Measurements from ENCODE around the gene STAM. TPM values are rescaled to one million over a fixed set of nuclear protein-coding genes. Genes with fewer than 3 reads are reported as not detected.

Gene STAM
- total RNA-seq, 4 donors from 2014 or later = 15.6 to 18.8 (median 17.4) TPM

GRCh38 chr10:17644485-17644943 lies 563 bp downstream of the STAM start:
- Histone ChIP-seq H3K36me3 (no peaks in the 10 kb centered on the region), H3K4me1 (peaks cover 35 to 61% (median 57%) of the 10 kb centered on the region in 4 donors), H3K4me3 (peak overlapping the region; percentile 67 to 97 (median 82)), H3K27ac (replicated peaks in 1 of 4) (peak overlapping the region; percentile 90 to 98 (median 96)), H3K27me3 (no peaks in the 10 kb centered on the region), H3K9me3 (peaks cover 0 to 5% (median 0%) of the 10 kb centered on the region in 4 donors)
- DNase-seq (ENCODE audit: extremely low spot score) = no peak
- TF ChIP-seq CTCF (IDR thresholded peaks at IDR 0.05) = no peak
- TF ChIP-seq POLR2AphosphoS5 (IDR thresholded peaks at IDR 0.05) = no peak
- no peak for TF ChIP-seq EP300 (IDR thresholded peaks at IDR 0.05)
- TF ChIP-seq POLR2A (IDR thresholded peaks at IDR 0.05; ENCODE audit: low read depth) = no peak
- WGBS = 1% methylated on average over 9 of the region's 9 CpGs
- intact Hi-C loops (cut with DNase I) = loop anchor here (2.0 to 5.0 kb wide), 2 partner anchors 28 to 37 kb away; partner anchors contain the start of gene HACD1

- WGBS = 70% methylated on average over 6 of the region's 6 CpGs
- Histone ChIP-seq H3K27ac (replicated peaks in 1 of 4) (peak overlapping the region; percentile 90 to 98 (median 96)), H3K36me3 (no peaks in the 10 kb centered on the region), H3K9me3 (no peaks in the 10 kb centered on the region), H3K27me3 (no peaks in the 10 kb centered on the region), H3K4me1 (peaks cover 43 to 68% (median 66%) of the 10 kb centered on the region in 4 donors), H3K4me3 (peak overlapping the region; percentile 67 to 97 (median 82))
- TF ChIP-seq CTCF (IDR thresholded peaks at IDR 0.05) (no peak), EP300 (IDR thresholded peaks at IDR 0.05) (no peak), POLR2A (IDR thresholded peaks at IDR 0.05; ENCODE audit: low read depth) (no peak), POLR2AphosphoS5 (IDR thresholded peaks at IDR 0.05) (no peak)
- no peak for DNase-seq (ENCODE audit: extremely low spot score)
- intact Hi-C loops (cut with DNase I) = loop anchor here (2.0 kb wide), 1 partner anchor 29 kb away; the partner anchor contains the start of gene HACD1
Observed at GRCh38 chr10:17645621-17646345, 1.8 kb downstream of the STAM start.

- 60% methylated on average over 3 of the region's 3 CpGs for WGBS
- no peak for DNase-seq (ENCODE audit: extremely low spot score)
- H3K4me3 ChIP-seq = no peak overlapping the region
Observed at GRCh38 chr10:17647326-17647725, 3.4 kb downstream of the STAM start.

GRCh38 chr10:17648243-17649035 lies 4.5 kb downstream of the STAM start:
- Histone ChIP-seq H3K27me3 (no peaks in the 10 kb centered on the region), H3K9me3 (no peaks in the 10 kb centered on the region), H3K27ac (replicated peaks in 1 of 4) (no peak overlapping the region), H3K36me3 (no peaks in the 10 kb centered on the region), H3K4me1 (peaks cover 42 to 76% (median 72%) of the 10 kb centered on the region in 4 donors), H3K4me3 (no peak overlapping the region)
- no peak for DNase-seq (ENCODE audit: extremely low spot score)
- intact Hi-C loops (cut with DNase I) = no loop called here
- 91% methylated on average over 10 of the region's 10 CpGs for WGBS
- TF ChIP-seq CTCF (IDR thresholded peaks at IDR 0.05) (no peak), POLR2AphosphoS5 (IDR thresholded peaks at IDR 0.05) (no peak), POLR2A (IDR thresholded peaks at IDR 0.05; ENCODE audit: low read depth) (no peak)

More at GRCh38 chr10:17647326-17647725, 3.4 kb downstream of the STAM start:
- Histone ChIP-seq H3K36me3 (no peaks in the 10 kb centered on the region), H3K4me1 (peaks cover 48 to 80% (median 74%) of the 10 kb centered on the region in 4 donors), H3K27ac (replicated peaks in 1 of 4) (no peak overlapping the region), H3K9me3 (no peaks in the 10 kb centered on the region), H3K27me3 (no peaks in the 10 kb centered on the region)
- TF ChIP-seq POLR2A (IDR thresholded peaks at IDR 0.05; ENCODE audit: low read depth) (no peak), CTCF (IDR thresholded peaks at IDR 0.05) (no peak)
- intact Hi-C loops (cut with DNase I) = no loop called here

All from esophagus muscularis mucosa (tissue), 4 donors.